ENCODE results near the gene GATB.

- TF ChIP-seq CTCF (optimal IDR thresholded peaks at IDR 0.05 in 1 of 3, IDR thresholded peaks at IDR 0.05 in 1 of 3, conservative IDR thresholded peaks at IDR 0.05 in 1 of 3; ENCODE audit: extremely low read depth in 1 of 3, insufficient read depth in 2 of 3, low read length in 3 of 3) (no peak), EZH2 (IDR thresholded peaks at IDR 0.05; ENCODE audit: low read length) (no peak)
Measured at GRCh38 chr4:151690876-151691275, 69.9 kb downstream of the GATB start.

All from keratinocyte (primary cell).